Smooth muscle cell (in vitro differentiated cells): ENCODE measurements around the gene EIF3I. TPM values are rescaled to one million over a fixed set of nuclear protein-coding genes. Genes with fewer than 3 reads are reported as not detected.

Experiments
- DNase-seq: peaks from one replicate; lab custom pipeline; 2025; ENCODE audit not compliant: unreplicated experiment; lab: John Stamatoyannopoulos, UW
- H2AFZ ChIP-seq: fragments of 200-600 bp; sonication (generic); 2 replicates; pipeline ENCODE4 v1.6.0; 2016; ENCODE audit warnings: antibody characterized with exemption, low read depth, mild to moderate bottlenecking
- H3F3A ChIP-seq: fragments of 200-600 bp; sonication (generic); 2 replicates; pipeline ENCODE4 v1.6.0; 2017; ENCODE audit warnings: antibody characterized with exemption, low read depth
- H3K27ac ChIP-seq: fragments of 200-600 bp; sonication (generic); 2 replicates; pipeline ENCODE4 v1.5.1; 2016; ENCODE audit warnings: low read depth, mild to moderate bottlenecking
- H3K27me3 ChIP-seq: fragments of 200-600 bp; sonication (generic); 2 replicates; pipeline ENCODE4 v1.6.1; 2016; ENCODE audit warnings: low read depth, mild to moderate bottlenecking
- H3K36me3 ChIP-seq: fragments of 200-600 bp; sonication (generic); 2 replicates; pipeline ENCODE4 v1.5.1; 2016; ENCODE audit warnings: low read depth
- H3K4me1 ChIP-seq: fragments of 200-600 bp; sonication (generic); 2 replicates; pipeline ENCODE4 v1.5.1; 2016; ENCODE audit warnings: low read depth
- H3K4me2 ChIP-seq: fragments of 200-600 bp; sonication (generic); 2 replicates; pipeline ENCODE4 v1.6.0; 2016; ENCODE audit warnings: mild to moderate bottlenecking
- H3K4me3 ChIP-seq: fragments of 200-600 bp; sonication (generic); 2 replicates; pipeline ENCODE4 v1.5.1; 2016; ENCODE audit warnings: mild to moderate bottlenecking
- H3K79me2 ChIP-seq: fragments of 200-600 bp; sonication (generic); 2 replicates; pipeline ENCODE4 v1.6.0; 2016; ENCODE audit warnings: low read depth, mild to moderate bottlenecking
- H3K9ac ChIP-seq: fragments of 200-600 bp; sonication (generic); 2 replicates; pipeline ENCODE4 v1.6.0; 2016; ENCODE audit warnings: low read depth
- H3K9me3 ChIP-seq: fragments of 200-600 bp; sonication (generic); replicated peaks from 2 replicates; pipeline ENCODE4 v1.5.1; 2016; ENCODE audit warnings: low read depth
- H4K20me1 ChIP-seq: fragments of 200-600 bp; sonication (generic); 2 replicates; pipeline ENCODE4 v1.6.0; 2016; ENCODE audit warnings: low read depth
- WGBS: methylation state at CpG from one replicate; pipeline ENCODE4 v1.1.7; 2016; ENCODE audit warnings: low lambda C conversion rate; 5-methylcytosine and 5-hydroxymethylcytosine counted together
- polyA plus RNA-seq: library from polyadenylated mRNA; unstranded; fragments of >200 nt; fragmentation: Nextera tagmentation; extraction: Ambion mirVana; gene quantifications from 2 replicates; pipeline ENCODE4 v1.2.1, GENCODE V29; 2016
- total RNA-seq: library from RNA; depleted of rRNA; stranded (reverse); fragments of >200 nt; gene quantifications from 2 replicates; pipeline ENCODE4 v1.2.3, GENCODE V29; 2014
- TF ChIP-seq, protein P1 (sequence below): fragments of 200-600 bp; sonication (generic); IDR thresholded peaks from 2 replicates; pipeline ENCODE4 v1.5.1; 2017; ENCODE audit warnings: borderline replicate concordance, mild to moderate bottlenecking, antibody characterized with exemption; ENCODE audit not compliant: insufficient read depth, poor library complexity, severe bottlenecking

Gene EIF3I
- total and polyA plus RNA-seq, 2 experiments from 2014 or later: 240 to 250 TPM

- H3K4me1 ChIP-seq: peaks cover 19% of the 10 kb centered on the region
- H3K4me3 ChIP-seq: peak overlapping the region; percentile 65
- H3K27me3 ChIP-seq: no peaks in the 10 kb centered on the region
- H3K9me3 ChIP-seq: no peaks in the 10 kb centered on the region
- H2AFZ ChIP-seq: peak overlapping the region; percentile 91
- peak overlapping the region; percentile 46 for H3K27ac ChIP-seq
- H3K36me3 ChIP-seq: no peaks in the 10 kb centered on the region
- peak overlapping the region; percentile 89 for H3K4me2 ChIP-seq
- 32% methylated on average over 20 of the region's 20 CpGs for WGBS
- peaks cover 25% of the 10 kb centered on the region for H3F3A ChIP-seq
- H3K9ac ChIP-seq: no peak overlapping the region
- TF ChIP-seq, protein P1, sequence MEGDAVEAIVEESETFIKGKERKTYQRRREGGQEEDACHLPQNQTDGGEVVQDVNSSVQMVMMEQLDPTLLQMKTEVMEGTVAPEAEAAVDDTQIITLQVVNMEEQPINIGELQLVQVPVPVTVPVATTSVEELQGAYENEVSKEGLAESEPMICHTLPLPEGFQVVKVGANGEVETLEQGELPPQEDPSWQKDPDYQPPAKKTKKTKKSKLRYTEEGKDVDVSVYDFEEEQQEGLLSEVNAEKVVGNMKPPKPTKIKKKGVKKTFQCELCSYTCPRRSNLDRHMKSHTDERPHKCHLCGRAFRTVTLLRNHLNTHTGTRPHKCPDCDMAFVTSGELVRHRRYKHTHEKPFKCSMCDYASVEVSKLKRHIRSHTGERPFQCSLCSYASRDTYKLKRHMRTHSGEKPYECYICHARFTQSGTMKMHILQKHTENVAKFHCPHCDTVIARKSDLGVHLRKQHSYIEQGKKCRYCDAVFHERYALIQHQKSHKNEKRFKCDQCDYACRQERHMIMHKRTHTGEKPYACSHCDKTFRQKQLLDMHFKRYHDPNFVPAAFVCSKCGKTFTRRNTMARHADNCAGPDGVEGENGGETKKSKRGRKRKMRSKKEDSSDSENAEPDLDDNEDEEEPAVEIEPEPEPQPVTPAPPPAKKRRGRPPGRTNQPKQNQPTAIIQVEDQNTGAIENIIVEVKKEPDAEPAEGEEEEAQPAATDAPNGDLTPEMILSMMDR: no peak
- no peak for DNase-seq
- H4K20me1 ChIP-seq: no peaks in the 10 kb centered on the region
- H3K79me2 ChIP-seq: no peaks in the 10 kb centered on the region
These were observed 17.6 kb downstream of the EIF3I start for GRCh38 chr1:32239790-32240139.

DNA sequence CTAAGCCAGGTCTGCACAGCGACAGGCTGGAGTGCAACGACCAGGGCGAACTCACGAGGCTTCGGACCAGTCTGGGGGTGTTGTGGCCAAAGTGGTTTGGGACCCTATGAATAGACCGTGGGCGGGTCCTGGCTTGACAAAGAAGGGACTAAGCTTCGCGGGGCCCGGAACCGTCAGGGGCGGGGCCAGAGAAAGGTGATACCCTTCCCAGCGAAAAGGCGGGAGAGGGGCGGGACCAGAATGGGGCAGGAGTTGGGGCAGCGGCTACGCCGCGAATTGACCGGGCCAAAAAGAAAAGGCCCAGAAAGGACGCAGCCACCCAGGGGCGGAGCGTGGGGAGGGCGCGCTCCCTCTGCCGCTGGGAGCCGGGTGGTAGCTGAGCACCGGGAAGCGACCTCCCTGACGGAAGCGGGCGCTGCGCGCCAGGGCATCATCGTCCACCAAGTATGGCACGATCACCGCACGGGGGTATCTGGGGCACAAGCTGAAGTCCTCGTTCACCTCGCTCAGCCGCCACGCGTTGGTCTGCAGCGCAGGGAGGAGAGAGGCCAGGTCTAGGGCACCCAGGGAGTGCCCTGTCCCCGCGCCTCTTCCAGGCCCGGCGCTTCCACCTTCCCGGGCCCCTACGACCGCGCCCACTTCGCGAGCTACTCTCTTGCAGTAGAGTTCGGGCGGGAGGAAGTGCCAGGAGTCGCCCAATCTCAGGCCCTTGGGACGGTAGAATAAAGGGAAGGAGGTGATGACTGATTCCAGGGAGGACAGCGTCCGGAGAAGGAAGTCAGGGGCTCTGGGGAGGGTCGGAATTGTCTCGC lies 18.1 kb downstream of the EIF3I start:
- peak overlapping the region; percentile 89 for H3K4me2 ChIP-seq
- peak overlapping the region; percentile 91 for H2AFZ ChIP-seq
- no peaks in the 10 kb centered on the region for H3K9me3 ChIP-seq
- WGBS: 2% methylated on average over 62 of the region's 62 CpGs
- TF ChIP-seq, protein P1: no peak
- H3K27me3 ChIP-seq: no peaks in the 10 kb centered on the region
- no peaks in the 10 kb centered on the region for H4K20me1 ChIP-seq
- H3K79me2 ChIP-seq: no peaks in the 10 kb centered on the region
- peak overlapping the region; percentile 46 for H3K27ac ChIP-seq
- no peaks in the 10 kb centered on the region for H3K36me3 ChIP-seq
- DNase-seq: peak; percentile 58
- peak overlapping the region; percentile 65 for H3K4me3 ChIP-seq
- H3F3A ChIP-seq: peaks cover 24% of the 10 kb centered on the region
- peak overlapping the region; percentile 70 for H3K9ac ChIP-seq
- peaks cover 19% of the 10 kb centered on the region for H3K4me1 ChIP-seq

DNA sequence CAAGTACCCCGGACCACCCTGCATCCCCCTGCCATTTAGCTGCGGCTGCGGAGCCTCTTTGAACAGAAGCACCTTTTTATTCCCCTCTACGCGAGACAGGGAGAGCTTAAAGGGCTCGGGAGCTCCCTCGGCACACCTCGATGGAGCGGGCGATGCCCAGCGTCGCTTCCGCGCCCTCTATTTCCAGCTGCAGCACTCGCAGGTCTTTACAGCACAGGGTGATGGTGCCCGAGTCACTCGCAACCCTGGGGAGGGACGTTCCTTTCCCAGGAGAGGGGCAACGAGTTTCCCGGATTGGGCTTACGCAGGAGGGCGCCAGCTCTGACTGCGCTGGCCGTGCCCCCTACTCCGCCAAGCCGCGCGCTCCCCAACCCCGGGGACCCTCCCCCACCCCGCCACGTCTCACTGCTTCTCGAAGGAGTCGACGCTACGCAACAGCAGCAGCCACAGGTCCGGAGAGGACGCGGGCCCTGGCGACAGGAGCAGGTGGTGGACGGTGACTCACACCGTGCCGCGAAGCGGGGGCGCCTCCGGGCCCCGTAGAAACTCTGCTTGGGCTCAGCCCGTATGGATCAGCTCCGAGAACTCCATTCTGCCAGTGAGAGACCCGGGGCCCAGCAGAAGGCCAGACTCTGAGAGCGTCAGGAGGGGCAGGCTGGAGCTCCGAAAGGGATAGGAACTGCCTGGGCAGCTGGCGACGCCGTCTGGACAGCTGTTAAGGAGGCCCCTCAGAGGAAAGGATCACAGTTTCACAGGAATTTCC lies 19.0 kb downstream of the EIF3I start:
- peaks cover 21% of the 10 kb centered on the region for H3F3A ChIP-seq
- no peaks in the 10 kb centered on the region for H3K9me3 ChIP-seq
- 1% methylated on average over 54 of the region's 55 CpGs for WGBS
- H4K20me1 ChIP-seq: no peaks in the 10 kb centered on the region
- H2AFZ ChIP-seq: peak overlapping the region; percentile 91
- TF ChIP-seq, protein P1: no peak
- peak overlapping the region; percentile 70 for H3K9ac ChIP-seq
- no peaks in the 10 kb centered on the region for H3K79me2 ChIP-seq
- H3K36me3 ChIP-seq: no peaks in the 10 kb centered on the region
- H3K27me3 ChIP-seq: no peaks in the 10 kb centered on the region
- peak overlapping the region; percentile 89 for H3K4me2 ChIP-seq
- H3K4me1 ChIP-seq: peaks cover 19% of the 10 kb centered on the region
- peak overlapping the region; percentile 65 for H3K4me3 ChIP-seq
- H3K27ac ChIP-seq: peak overlapping the region; percentile 46
- peak; percentile 30 for DNase-seq
